Measurements from ENCODE around the gene POLR3G. TPM values are rescaled to one million over a fixed set of nuclear protein-coding genes. Genes with fewer than 3 reads are reported as not detected.
A peak's percentile ranks its signal among the peaks of the same experiment; 100 is the strongest.

Gene POLR3G
- total and polyA plus RNA-seq, 9 donors, result 0.79 to 4.2 (median 1.8) TPM

DNA sequence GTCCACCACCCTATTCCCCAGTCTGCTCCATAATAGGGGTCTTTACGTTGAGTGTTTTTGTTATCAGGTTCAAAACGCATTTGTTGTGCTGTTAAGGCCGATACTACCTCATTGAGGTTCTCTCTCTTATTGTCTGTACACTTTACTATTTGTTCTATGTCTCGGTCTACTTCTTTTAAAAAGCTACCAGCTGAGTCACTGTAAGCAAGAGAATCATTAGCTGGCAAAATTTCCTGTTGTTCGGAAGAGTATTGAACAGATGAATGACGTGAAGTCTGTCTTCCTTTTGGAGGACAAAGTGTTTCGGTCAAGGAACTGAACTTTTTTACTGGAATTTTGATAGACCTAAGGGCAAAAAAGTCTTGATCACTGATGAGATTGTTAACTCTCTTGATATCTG, 44.4 kb downstream of the POLR3G start:
- Histone ChIP-seq H3K27me3 (no peaks in the 10 kb centered on the region), H3K27ac (no peak overlapping the region), H3K4me1 (ENCODE audit: insufficient read depth) (no peaks in the 10 kb centered on the region), H3K4me3 (no peak overlapping the region), H3K9me3 (no peaks in the 10 kb centered on the region), H3K36me3 (no peaks in the 10 kb centered on the region)
- intact Hi-C loops (cut with DNase I), result no loop called here
- TF ChIP-seq EP300 (IDR thresholded peaks at IDR 0.05) (no peak), POLR2A (IDR thresholded peaks at IDR 0.05) (no peak)
- TF ChIP-seq, protein P1, sequence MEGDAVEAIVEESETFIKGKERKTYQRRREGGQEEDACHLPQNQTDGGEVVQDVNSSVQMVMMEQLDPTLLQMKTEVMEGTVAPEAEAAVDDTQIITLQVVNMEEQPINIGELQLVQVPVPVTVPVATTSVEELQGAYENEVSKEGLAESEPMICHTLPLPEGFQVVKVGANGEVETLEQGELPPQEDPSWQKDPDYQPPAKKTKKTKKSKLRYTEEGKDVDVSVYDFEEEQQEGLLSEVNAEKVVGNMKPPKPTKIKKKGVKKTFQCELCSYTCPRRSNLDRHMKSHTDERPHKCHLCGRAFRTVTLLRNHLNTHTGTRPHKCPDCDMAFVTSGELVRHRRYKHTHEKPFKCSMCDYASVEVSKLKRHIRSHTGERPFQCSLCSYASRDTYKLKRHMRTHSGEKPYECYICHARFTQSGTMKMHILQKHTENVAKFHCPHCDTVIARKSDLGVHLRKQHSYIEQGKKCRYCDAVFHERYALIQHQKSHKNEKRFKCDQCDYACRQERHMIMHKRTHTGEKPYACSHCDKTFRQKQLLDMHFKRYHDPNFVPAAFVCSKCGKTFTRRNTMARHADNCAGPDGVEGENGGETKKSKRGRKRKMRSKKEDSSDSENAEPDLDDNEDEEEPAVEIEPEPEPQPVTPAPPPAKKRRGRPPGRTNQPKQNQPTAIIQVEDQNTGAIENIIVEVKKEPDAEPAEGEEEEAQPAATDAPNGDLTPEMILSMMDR (IDR thresholded peaks at IDR 0.05), result no peak
- WGBS, 3 donors, result 90 to 92% (median 91%) methylated on average over 7 of the region's 7 CpGs
- DNase-seq, result no peak

DNA sequence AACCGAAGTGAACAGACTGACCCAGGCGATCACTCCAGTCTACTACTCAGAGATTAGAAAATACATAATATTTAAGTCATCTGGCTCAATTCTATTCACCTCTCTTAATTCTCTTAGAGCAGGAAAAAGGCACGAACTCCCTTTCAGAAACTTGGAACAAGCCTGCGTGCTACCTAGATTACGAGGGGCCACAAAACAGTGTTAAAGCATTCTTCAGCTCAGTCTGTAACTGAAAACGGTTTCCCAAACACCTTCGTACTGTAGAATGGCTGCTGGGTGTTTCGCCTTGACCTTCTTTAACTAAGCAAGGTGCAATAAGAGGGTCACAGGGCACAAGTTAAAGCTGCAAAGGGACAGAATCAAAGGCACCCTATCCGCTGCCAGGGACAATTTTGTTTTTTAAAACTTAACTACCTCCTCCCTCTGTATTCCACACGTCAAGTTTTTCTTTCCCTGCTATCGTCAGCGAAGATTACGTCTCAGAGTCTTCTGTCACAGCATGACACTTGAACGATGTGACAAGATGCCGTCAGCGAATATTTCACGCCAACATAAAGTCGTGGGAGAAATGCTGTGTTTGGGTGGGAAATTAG, 54.0 kb downstream of the POLR3G start:
- no peaks in the 10 kb centered on the region for H3K36me3 ChIP-seq
- 1 to 2% (median 1%) methylated on average over 18 of the region's 18 CpGs for WGBS, 3 donors
- no peaks in the 10 kb centered on the region for H3K9me3 ChIP-seq
- peak overlapping the region; percentile 90 for H3K4me3 ChIP-seq
- peak overlapping the region; percentile 93 to 96 for H3K27ac ChIP-seq
- H3K27me3 ChIP-seq, result no peaks in the 10 kb centered on the region
- peaks cover 2% of the 10 kb centered on the region for H3K4me1 ChIP-seq (ENCODE audit: insufficient read depth)
- TF ChIP-seq EP300 (IDR thresholded peaks at IDR 0.05) (no peak), POLR2A (IDR thresholded peaks at IDR 0.05) (no peak)
- TF ChIP-seq, protein P1 (IDR thresholded peaks at IDR 0.05), result no peak
- intact Hi-C loops (cut with DNase I), result loop anchor here in 1 of 4 donors (10.0 kb wide), 1 partner anchor 54 kb away; the partner anchor contains the start of genes MBLAC2 and POLR3G
- DNase-seq, result peak in 1 of 5 donors; percentile 18

DNA sequence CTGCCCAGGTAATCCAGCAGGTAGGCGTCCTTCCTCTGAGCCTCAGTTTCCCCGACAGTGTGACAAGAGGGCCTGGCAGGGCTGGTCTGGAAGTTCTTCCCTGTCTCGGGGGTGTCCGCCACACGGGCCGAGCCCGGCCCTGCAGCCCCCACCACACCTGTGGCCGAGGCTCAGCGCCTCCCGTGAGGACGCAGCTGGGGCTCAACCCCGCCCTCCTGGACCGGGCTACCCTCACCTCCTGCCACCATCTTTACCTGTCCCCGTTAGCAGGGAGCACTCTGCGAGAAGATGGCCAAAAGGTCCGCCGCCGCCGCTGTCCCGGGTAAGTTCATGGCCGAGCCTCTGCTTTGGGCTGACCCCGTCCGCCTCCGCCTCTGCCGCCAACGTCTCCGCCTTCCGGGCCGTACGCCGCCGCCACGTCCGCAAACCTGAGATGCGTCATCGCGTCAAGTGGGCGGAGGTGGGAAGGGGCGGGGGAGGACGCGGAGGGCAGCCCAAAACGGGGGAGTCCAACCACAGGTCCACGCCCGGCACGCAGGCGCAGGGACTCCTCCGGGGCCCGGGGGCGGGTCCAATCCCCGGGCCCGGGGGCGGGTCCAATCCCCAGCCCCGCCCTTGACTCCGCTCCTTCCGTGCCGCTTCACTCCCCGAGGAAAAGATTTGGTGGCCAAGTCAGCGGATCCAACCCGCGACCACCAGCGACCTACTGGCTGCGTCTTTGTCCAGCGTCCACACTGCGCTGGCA, 54.7 kb downstream of the POLR3G start, which contains the start of gene LYSMD3:
Gene LYSMD3, minus strand, starts transcription at position 391 of the 745 bp plus-strand sequence. CDS start 4,295 bp downstream, outside the sequence.
- H3K9me3 ChIP-seq, result no peaks in the 10 kb centered on the region
- 0 to 1% (median 1%) methylated on average over 45 to 64 of the region's 64 CpGs for WGBS, 3 donors
- no peaks in the 10 kb centered on the region for H3K27me3 ChIP-seq
- H3K4me3 ChIP-seq, result peak within 1 kb of the TSS; percentile 90
- intact Hi-C loops (cut with DNase I), result loop anchor here in 1 of 4 donors (10.0 kb wide), 1 partner anchor 55 kb away; the partner anchor contains the start of genes MBLAC2 and POLR3G
- peak within 1 kb of the TSS; percentile 93 to 96 for H3K27ac ChIP-seq
- peak; percentile 94 for TF ChIP-seq POLR2A (IDR thresholded peaks at IDR 0.05)
- no peak for TF ChIP-seq EP300 (IDR thresholded peaks at IDR 0.05)
- no peaks in the 10 kb centered on the region for H3K36me3 ChIP-seq
- peak; percentile 98 to 99 (median 99) for DNase-seq
- peaks cover 2% of the 10 kb centered on the region for H3K4me1 ChIP-seq (ENCODE audit: insufficient read depth)

DNA sequence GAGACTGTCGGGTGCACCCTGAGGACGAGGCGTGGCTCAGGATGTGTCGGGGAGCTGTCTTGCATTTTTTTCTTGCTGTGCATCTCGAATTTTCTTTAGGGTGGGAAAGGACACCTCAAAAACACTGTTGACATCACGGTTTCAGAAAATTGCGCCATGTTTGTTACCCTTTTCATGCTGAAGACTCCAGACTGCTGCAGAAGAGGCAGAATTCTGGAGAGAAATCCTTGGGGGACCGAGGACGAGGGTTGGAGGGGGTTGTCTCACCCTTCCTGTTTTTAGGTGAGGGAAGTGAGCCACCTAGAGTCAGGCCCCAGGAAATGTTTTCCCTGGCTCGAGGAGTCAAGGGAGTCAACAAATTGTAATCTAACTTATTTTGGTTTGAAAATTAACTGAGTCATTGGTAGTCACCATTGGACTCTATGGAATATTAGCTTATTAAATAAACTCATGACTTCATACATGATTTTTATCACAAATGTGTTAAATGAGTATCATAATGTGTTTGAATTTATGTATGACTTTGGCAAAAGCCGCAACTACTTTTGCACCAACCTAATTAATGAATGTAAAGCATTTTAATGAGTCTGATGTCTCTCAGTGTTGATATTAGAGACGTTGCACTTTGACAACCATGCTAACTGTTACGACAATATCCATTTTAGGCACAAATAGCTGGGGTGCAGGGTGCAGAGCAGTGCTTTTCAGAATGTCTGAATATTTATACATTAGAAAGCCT, 55.4 kb downstream of the POLR3G start:
- intact Hi-C loops (cut with DNase I), result loop anchor here in 1 of 4 donors (10.0 kb wide), 1 partner anchor 55 kb away; the partner anchor contains the start of genes MBLAC2 and POLR3G
- no peaks in the 10 kb centered on the region for H3K27me3 ChIP-seq
- WGBS, 3 donors, result 2% methylated on average over 13 of the region's 13 CpGs
- H3K4me1 ChIP-seq (ENCODE audit: insufficient read depth), result peaks cover 2% of the 10 kb centered on the region
- no peaks in the 10 kb centered on the region for H3K36me3 ChIP-seq
- no peak for TF ChIP-seq POLR2A (IDR thresholded peaks at IDR 0.05)
- TF ChIP-seq, protein P1 (IDR thresholded peaks at IDR 0.05), result peak; percentile 57 to 75 (median 70)
- no peaks in the 10 kb centered on the region for H3K9me3 ChIP-seq
- DNase-seq, result peak; percentile 58 to 75 (median 66)
- H3K27ac ChIP-seq, result peak overlapping the region in 1 of 2 donors; percentile 96
- H3K4me3 ChIP-seq, result peak overlapping the region; percentile 90
